GM18951 (cell line): Measurements from ENCODE around the gene MSH3.
"Not testable (repeated sequence)": the region's sequence is repeated elsewhere in the genome, so short reads cannot be mapped to it uniquely, and the experiment has no call there.

Experiments
- POLR2A ChIP-seq: IDR thresholded peaks from 4 replicates; pipeline ENCODE4 v1.6.1; 2011; ENCODE audit warnings: mild to moderate bottlenecking; ENCODE audit not compliant: insufficient read length, insufficient read depth; ENCODE audit errors: extremely low read depth
- in situ Hi-C: fragments of 300-500 bp; cut with MboI; formaldehyde crosslinking; loops from one replicate; pipeline ENCODE4 v1.12.0; 2022; ENCODE audit warnings: low sequenced_read_pairs, mixed read lengths, inconsistent platforms; ENCODE audit not compliant: unreplicated experiment

The MSH3 gene

GRCh38 chr5:80885396-80886000 lies 231.0 kb downstream of the MSH3 start:
- TF ChIP-seq POLR2A = no peak
- in situ Hi-C loops = no loop called here

GRCh38 chr5:80894083-80894482 lies 239.6 kb downstream of the MSH3 start:
- in situ Hi-C loops = no loop called here
- TF ChIP-seq POLR2A = no peak

- in situ Hi-C loops = no loop called here
- no peak for TF ChIP-seq POLR2A
These were observed 241.1 kb downstream of the MSH3 start for GRCh38 chr5:80895523-80895922.

- in situ Hi-C loops = not testable (repeated sequence)
These were observed 248.2 kb downstream of the MSH3 start for GRCh38 chr5:80902624-80903023.

GRCh38 chr5:80904533-80905187 lies 250.2 kb downstream of the MSH3 start:
- TF ChIP-seq POLR2A = no peak
- in situ Hi-C loops = no loop called here

- no peak for TF ChIP-seq POLR2A
- in situ Hi-C loops = no loop called here
These were observed 251.0 kb downstream of the MSH3 start for GRCh38 chr5:80905405-80905804.

- no peak for TF ChIP-seq POLR2A
- in situ Hi-C loops = no loop called here
These were observed 258.0 kb downstream of the MSH3 start for GRCh38 chr5:80912479-80912878.

- no peak for TF ChIP-seq POLR2A
- in situ Hi-C loops = no loop called here
These were observed 261.3 kb downstream of the MSH3 start for GRCh38 chr5:80915716-80916115.

- in situ Hi-C loops = no loop called here
- no peak for TF ChIP-seq POLR2A
These were observed 262.2 kb downstream of the MSH3 start for GRCh38 chr5:80916676-80917075.

GRCh38 chr5:80917631-80918030 lies 263.2 kb downstream of the MSH3 start:
- in situ Hi-C loops = no loop called here
- TF ChIP-seq POLR2A = no peak

GRCh38 chr5:80919678-80920196 lies 265.3 kb downstream of the MSH3 start:
- no peak for TF ChIP-seq POLR2A
- in situ Hi-C loops = no loop called here

GRCh38 chr5:80920333-80920732 lies 265.9 kb downstream of the MSH3 start:
- TF ChIP-seq POLR2A = no peak
- in situ Hi-C loops = no loop called here

GRCh38 chr5:80921026-80921425 lies 266.6 kb downstream of the MSH3 start:
- TF ChIP-seq POLR2A = no peak
- in situ Hi-C loops = no loop called here

GRCh38 chr5:80925931-80926330 lies 271.5 kb downstream of the MSH3 start:
- no peak for TF ChIP-seq POLR2A
- in situ Hi-C loops = no loop called here
